Stimulated activated CD8-positive, alpha-beta memory T cell treated with anti-CD3 and anti-CD28 coated beads, Interleukin-4, amount 100 ng/mL, for 24 hours (primary cell): ENCODE data around the gene CERK.
"Not testable (repeated sequence)": the region's sequence is repeated elsewhere in the genome, so short reads cannot be mapped to it uniquely, and the experiment has no call there.

Experiments
- DNase-seq: peaks from one replicate; pipeline ENCODE4 v3.0.0-alpha.2; 2020; ENCODE audit warnings: low read depth

Gene CERK

DNA sequence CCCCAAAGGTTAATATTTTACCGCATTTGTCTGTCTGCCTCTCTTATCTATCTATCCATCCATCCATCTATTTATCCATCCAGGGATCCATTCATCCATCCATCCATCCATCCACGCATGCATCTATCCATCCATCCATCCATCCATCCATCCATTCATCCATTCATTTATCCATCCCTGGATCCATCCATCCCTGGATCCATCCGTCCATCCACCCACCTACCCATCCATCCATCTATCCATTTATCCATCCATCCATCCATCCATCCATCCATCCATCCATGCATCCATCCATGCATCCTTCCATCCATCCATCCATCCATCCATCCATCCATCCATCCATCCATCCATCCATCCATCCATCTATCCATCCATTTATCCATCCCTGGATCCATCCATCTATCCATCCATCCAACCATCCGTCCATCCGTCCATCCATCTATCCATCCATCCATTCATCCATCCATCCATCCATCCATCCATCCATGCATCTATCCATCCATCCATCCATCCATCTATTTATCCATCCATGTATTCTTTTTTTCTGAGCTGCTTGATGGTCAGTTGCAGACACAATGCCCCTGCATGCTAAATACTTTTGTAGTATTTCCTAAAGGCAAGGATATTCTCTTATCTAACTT is 95.1 kb downstream of the CERK start:
- DNase-seq = not testable (repeated sequence)

DNA sequence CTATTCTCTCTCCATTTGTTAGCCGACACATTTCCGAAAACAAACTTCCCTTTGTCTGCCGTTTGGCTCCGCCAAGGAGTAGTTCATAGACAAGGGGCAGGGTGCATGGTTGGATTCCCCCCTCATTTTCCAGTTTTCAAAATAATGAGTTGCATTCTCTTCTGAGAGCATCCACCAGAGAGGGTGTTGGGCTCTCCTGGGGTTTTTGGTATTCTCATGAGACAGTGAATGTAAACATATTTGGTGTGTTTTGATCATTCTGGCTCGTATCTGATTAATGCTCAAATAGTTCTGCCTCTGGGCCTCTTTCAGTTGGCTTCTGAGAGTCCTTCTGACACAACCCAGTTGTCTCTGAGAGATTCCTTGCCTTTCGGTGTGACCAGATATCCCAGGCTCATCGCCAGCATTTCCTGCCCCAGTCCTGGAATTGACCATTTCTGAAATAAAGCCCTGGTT is 96.2 kb downstream of the CERK start:
- DNase-seq = no peak

DNA sequence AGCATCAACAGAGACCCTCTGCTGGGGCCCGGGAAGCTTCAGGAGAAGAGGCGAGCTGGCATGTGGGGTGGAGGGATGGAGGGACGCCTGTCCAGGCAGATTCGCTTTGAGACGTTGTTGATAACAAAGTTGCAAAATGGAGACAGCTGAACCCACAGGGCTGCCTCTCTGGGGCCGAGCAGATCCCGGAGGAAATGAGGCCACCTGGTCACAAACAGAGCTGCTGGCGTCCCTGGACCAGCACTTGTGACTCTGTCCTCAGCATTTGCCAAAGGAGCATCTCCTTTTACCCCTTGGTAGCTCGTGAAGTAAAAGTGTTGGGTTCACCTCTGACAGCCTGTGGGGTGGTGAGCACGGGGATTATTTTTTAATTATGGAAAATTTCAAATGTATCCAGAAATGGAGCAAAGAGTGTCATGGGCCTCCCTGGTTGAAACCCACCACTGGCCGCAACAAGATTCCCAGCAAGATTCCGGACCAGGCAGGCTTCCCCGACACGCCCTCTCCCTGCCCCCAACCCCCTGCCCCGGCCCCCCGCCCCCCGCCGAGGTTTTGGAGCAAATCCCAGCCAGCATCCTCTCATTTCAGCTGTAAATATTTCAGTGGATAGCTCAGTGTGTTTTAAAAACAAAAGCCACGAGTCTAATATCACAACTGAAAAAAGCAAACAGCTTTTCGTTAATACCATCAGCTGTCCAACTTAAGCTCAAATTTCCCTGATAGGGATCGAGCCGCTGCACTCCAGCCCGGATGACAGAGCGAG is 97.6 kb downstream of the CERK start:
- no peak for DNase-seq

DNA sequence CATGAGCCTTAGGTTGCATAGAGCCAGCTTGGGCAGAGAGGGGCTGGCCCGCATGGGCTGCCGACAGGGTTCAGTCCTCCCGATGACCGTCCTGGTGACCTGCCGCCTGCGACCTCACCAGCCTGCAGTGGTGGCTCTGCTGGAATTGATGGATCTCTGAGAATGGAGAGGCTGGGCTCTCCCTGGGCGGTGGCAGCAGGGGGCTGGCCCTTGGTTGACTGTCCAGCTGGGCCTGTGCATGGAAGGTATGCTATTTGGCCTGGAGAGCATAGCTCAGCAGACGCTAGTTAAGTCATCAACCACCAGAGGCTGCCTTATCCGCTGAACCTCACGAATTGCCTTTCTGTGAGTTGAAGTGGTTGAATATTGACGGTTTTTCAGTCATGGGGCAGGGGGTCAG is 98.2 kb downstream of the CERK start:
- DNase-seq = no peak

DNA sequence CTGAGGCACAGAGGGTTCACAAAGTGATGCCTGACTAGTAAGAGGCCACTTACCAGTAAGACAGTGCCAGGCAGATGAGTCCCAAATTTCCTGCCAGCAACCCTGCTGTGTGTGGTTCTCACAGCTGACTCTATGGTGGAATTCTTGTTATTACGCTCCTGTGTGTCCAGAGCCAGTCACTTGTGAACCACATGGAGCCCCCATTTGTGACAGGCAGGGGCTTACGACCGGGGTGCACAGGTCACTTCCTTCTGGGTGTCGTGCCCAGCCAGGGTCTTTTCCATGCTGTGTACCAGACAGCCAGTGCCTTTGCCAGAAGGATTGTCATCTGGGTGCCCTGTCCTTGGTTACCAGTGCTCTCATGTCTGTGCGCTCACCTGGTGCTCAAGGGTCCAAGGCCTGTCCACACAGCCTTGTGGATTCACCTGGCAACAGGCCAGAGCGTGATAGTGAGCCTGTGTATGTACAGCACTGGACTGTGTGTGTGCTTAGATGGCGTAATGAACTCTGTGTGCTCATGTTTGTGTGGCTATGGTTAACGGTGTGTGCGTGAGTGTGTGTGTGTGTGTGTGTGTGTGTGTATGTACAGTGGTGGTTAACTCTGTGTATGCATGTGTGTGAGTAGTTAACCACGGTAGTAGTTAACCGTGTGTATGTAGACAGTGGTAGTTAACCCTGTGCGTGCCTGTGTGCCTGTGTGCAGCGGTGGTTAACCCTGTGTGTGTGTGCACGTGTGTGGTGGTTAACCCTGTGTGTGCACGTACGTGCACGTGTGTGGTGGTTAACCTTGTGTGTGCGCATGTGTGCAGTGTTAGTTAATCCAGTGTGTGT is 99.2 kb downstream of the CERK start:
- DNase-seq = no peak

DNA sequence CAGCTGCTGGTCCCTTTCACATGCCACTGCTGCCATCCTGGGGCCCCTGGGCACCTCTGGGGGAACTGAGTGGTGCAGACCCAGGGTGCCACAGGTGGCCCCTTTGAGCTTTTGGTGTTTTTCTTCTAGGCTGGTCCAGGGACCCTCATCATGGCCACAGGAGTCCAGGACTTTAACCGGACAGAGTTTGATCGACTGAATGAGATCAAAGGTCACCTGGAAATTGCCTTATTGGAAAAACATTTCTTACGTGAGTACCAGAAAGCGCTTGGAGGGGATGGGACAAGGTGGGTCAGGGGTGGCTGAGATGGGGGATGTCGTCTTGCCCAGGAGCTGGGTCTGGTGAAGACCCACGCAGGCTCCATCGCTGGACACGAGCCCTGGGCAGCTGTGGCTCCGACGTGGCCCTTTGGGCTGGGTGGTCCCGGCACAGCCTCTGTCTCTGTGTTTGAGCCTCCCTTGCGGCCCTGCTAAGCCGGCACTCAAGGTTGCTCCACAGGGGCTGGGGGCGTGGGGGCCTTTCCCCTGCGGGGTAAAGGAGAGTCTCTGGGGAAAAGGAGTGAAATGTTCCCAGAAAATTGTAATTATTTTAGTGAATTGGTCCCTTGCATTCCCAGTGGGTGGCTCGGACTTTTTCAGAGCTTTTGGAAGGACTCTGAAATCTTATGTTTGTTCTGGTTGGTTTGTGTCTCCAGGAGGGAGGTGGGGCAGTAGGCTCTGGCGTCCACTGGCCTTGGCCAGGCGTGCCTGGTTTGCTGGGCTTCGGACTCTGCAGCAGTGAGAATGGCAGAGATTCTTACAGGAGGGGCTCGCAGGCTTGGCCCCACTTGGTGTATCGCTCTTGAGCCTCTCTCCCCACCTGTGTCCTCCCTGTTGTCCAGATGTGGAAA is 100.1 kb downstream of the CERK start:
- DNase-seq = no peak

DNA sequence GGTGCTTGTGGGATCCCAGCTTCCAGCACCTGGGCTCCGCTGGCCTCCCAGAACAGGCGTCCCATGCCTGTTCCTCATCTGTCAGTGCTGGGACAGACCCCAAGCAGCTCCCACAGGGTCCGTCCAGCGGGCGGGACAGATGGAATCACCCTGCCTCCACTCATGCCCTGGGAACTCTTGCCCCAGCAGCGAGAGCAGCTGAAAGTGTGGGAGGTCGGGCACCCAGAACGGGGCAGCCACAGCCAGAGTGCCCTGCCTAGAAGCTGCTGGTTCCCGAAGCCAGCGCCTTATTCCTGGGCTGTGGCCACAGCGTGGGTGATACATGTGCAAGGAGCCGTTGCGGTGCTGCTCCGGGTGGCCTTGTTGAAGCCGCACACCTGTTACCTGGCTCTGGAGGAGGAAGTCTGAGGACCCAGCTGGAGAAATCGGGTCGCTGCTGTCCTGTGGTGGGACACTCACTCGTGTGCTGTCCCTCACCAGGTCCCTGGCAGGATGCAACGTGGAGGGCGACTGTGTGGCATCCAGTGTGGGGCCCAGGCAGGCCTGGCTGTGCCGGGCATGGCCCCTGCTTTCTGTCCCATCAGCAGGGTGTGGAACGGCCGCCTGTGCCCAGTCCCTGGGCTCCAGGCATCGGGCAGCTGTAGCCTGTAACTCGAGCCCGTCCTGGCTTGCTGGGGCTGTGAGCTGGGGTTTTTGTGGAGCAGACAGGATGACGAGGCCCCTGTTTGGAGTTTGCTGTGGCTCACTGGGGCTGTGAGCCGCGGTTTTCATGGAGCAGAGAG is 101.6 kb downstream of the CERK start:
- DNase-seq = no peak

DNA sequence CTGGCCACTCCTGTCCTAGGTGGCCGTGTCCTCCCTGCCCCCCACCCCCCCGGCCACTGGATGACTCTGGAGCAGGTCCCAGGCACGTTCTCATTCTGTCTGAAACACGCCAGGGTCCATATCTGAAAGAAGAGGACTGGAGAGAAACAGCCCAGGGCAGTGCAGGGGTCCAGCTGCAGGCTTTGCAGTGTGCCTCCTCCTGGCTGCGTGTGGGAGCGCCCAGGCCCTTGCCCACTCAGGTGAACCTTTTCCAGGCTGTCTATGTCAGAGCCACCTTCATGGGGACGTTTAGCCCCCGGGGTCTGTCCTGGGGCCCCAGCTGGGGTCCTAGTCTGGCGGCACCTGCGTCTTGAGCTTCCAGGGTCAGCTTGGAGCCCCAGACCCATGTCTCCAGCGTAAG is 102.3 kb downstream of the CERK start:
- no peak for DNase-seq

DNA sequence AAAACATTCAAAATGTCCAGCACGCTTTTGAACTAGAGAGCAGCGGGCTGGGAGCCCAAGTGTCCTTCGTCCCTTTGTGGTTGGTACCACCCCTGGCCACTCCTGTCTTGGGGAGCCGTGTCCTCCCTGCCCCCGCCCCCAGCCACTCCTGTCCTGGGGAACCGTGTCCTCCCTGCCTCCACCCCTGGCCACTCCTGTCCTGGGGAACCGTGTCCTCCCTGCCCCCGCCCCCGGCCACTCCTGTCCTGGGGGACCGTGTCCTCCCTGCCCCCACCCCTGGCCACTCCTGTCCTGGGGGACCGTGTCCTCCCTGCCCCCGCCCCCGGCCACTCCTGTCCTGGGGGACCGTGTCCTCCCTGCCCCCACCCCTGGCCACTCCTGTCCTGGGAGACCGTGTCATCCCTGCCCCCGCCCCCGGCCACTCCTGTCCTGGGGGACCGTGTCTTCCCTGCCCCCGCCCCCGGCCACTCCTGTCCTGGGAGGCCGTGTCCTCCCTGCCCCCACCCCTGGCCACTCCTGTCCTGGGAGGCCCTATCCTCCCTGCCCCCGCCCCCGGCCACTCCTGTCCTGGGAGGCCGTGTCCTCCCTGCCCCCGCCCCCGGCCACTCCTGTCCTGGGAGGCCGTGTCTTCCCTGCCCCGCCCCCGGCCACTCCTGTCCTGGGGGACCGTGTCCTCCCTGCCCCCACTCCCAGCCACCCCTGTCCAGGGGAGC is 102.9 kb downstream of the CERK start:
- DNase-seq = not testable (repeated sequence)
